Measurements from ENCODE around the gene DXO. TPM values are rescaled to one million over a fixed set of nuclear protein-coding genes. Genes with fewer than 3 reads are reported as not detected.
"Not testable (repeated sequence)": the region's sequence is repeated elsewhere in the genome, so short reads cannot be mapped to it uniquely, and the experiment has no call there.

The DXO gene
- total RNA-seq, 1 donor from 2014 or later = 18.0 TPM

DNA sequence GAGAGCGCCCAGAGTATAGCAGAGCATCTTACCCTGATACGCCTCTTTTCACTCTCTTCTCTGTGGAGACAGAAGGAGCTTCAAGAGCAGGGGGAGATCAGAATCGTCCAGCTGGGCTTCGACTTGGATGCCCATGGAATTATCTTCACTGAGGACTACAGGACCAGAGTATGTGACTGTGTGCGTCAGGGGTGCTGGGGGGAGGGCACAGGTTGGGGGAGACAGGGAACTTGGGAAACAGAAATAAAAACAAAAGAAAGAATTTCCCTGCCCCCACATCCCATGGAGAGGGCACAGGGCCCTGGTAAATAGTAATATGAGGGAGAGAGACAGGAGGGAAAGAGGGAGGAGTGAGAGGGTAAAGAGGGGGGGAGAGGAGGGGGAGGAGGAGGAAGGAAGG is 6.9 kb upstream of the DXO start:
- intact Hi-C loops (cut with DNase I) = loop anchor here (10.0 kb wide), 1 partner anchor 196 kb away; the partner anchor contains the start of genes AGPAT1 and RNF5
- Histone ChIP-seq H3K27ac (no peak overlapping the region), H3K9me3 (no peaks in the 10 kb centered on the region), H3K4me3 (no peak overlapping the region), H3K27me3 (no peaks in the 10 kb centered on the region), H3K36me3 (peaks cover 15 to 16% of the 10 kb centered on the region in 2 donors), H3K4me1 (no peaks in the 10 kb centered on the region)
- DNase-seq (ENCODE audit: low spot score in 2 of 2) = no peak
- TF ChIP-seq, protein P1, sequence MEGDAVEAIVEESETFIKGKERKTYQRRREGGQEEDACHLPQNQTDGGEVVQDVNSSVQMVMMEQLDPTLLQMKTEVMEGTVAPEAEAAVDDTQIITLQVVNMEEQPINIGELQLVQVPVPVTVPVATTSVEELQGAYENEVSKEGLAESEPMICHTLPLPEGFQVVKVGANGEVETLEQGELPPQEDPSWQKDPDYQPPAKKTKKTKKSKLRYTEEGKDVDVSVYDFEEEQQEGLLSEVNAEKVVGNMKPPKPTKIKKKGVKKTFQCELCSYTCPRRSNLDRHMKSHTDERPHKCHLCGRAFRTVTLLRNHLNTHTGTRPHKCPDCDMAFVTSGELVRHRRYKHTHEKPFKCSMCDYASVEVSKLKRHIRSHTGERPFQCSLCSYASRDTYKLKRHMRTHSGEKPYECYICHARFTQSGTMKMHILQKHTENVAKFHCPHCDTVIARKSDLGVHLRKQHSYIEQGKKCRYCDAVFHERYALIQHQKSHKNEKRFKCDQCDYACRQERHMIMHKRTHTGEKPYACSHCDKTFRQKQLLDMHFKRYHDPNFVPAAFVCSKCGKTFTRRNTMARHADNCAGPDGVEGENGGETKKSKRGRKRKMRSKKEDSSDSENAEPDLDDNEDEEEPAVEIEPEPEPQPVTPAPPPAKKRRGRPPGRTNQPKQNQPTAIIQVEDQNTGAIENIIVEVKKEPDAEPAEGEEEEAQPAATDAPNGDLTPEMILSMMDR (IDR thresholded peaks at IDR 0.05) = no peak

DNA sequence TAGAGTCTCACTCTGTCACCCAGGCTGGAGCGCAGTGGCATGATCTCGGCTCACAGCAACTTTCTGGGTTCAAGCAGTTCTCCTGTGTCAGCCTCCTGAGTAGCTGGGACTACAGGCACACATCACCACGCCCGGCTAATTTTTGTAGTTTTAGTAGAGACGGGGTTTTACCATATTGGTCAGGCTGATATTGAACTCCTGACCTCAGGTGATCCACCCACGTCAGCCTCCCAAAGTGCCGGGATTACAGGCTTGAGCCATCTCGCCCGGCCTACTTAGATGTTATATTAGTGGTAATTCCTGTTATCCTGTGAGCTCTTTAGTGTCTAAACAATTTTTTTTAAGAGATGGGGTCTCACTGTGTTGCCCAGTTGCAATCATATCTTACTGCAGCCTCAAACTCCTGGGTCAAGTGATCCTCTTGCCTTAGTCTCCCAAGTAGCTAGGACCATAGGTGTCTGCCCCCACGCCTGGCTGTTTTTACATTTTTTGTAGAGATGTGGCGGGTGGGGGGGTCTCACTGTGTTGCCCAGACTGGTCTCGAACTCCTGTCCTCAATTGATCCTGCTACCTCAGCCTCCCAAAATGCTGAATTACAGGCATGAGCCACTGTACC is 6.0 kb upstream of the DXO start:
- TF ChIP-seq, protein P1 (IDR thresholded peaks at IDR 0.05) = no peak
- intact Hi-C loops (cut with DNase I) = loop anchor here (10.0 kb wide), 1 partner anchor 197 kb away; the partner anchor contains the start of genes AGPAT1 and RNF5
- Histone ChIP-seq H3K9me3 (no peaks in the 10 kb centered on the region), H3K27ac (no peak overlapping the region), H3K27me3 (no peaks in the 10 kb centered on the region), H3K4me3 (no peak overlapping the region), H3K36me3 (peaks cover 15 to 16% of the 10 kb centered on the region in 2 donors), H3K4me1 (peaks cover 0 to 6% of the 10 kb centered on the region in 2 donors)
- no peak for DNase-seq (ENCODE audit: low spot score in 2 of 2)

DNA sequence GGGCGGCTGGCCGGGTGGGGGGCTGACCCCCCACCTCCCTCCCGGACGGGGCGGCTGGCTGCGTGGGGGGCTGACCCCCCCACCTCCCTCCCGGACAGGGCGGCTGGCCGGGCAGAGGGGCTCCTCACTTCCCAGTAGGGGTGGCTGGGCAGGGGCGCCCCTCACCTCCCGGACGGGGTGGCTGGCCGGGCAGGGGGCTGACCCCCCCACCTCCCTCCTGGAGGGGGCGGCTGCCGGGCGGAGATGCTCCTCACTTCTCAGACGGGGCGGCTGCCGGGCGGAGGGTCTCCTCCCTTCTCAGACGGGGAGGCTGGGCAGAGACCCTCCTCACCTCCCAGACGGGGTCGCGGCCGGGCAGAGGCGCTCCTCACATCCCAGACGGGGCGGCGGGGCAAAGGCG is 4.1 kb upstream of the DXO start:
- not testable (repeated sequence) for H3K27ac ChIP-seq; H3K27me3 ChIP-seq; DNase-seq (ENCODE audit: low spot score in 2 of 2); H3K4me3 ChIP-seq; H3K9me3 ChIP-seq
- intact Hi-C loops (cut with DNase I) = loop anchor here (10.0 kb wide), 1 partner anchor 199 kb away; the partner anchor contains the start of genes AGPAT1 and RNF5
- Histone ChIP-seq H3K4me1 (peaks cover 3 to 11% of the 10 kb centered on the region in 2 donors), H3K36me3 (peaks cover 15 to 16% of the 10 kb centered on the region in 2 donors)

DNA sequence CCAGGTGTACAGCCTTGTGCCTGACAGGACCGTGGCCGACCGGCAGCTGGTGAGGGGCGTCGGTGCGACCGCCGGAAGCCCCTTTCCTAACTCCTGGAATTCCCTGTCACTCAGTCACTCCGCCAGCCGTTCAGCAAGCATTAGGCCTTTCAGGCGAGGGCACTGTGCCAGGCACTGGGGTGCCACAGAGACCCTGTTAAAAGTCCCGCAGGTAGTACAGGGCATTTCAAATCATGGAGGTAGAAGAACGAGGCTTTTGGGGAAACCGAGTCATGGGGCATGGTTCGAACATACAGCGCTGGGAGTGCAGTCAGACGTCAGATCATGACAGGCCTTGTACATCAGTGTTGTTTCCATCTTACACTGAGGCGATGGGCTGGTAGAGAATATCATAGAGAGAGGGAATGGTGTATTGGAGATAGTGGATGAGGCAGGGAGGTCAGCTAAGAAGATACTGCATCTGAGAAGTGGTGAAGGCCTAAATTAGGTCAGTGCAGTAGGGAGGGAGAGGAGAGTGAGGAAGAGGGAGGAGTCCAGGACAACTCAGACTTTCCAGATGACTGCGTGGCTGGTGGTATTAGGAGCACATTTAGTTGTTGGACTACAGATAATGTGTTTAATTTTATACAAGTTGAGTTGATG is 892 bp upstream of the DXO start:
- Histone ChIP-seq H3K36me3 (peaks cover 21 to 29% of the 10 kb centered on the region in 2 donors), H3K9me3 (no peaks in the 10 kb centered on the region), H3K27me3 (no peaks in the 10 kb centered on the region), H3K4me1 (peaks cover 10 to 16% of the 10 kb centered on the region in 2 donors), H3K27ac (peak overlapping the region; percentile 92 to 99), H3K4me3 (peak overlapping the region; percentile 78 to 80)
- no peak for DNase-seq (ENCODE audit: low spot score in 2 of 2)
- intact Hi-C loops (cut with DNase I) = loop anchor here (1.0 to 10.0 kb wide), 2 partner anchors 14 to 202 kb away; partner anchors contain the start of genes AGPAT1, RNF5 and SKIC2
- TF ChIP-seq, protein P1 (IDR thresholded peaks at IDR 0.05) = no peak

DNA sequence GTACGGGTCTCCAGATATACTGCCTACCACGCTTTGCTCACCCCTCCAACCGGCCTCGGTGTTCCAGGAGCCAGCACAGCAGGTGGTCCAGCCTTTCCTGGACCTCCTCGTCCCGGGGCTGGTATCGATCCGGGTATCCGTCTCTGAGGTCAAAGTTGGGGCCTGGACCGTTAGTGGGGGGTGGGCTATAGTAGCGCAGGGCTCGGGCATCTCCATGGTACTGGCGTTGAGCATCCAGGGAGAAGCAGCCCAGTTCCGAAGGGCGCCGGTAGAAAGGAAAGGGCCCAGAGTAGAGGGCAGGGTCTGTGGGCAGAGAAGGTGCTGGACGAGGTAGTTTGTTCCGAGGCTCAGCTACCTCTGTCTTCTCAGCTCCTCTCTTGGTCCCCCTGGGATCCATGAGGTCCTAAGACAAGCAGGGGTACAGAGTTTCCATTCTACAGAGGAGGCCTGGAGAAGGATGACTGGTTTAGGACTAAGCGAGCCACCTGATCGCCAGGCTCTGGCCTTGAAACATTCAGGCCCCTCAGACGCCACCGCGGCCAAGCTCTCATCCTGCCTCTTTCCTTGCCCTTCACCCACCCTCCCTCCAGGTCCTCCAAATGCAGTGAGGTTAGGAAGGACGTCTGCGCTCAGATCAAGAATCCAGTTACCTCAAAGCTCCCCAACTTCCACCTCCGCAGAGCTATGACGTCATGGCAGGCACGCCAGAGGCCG is 502 bp downstream of the DXO start:
- Histone ChIP-seq H3K9me3 (no peaks in the 10 kb centered on the region), H3K36me3 (peaks cover 31 to 42% of the 10 kb centered on the region in 2 donors), H3K4me1 (peaks cover 10 to 16% of the 10 kb centered on the region in 2 donors), H3K27me3 (no peaks in the 10 kb centered on the region), H3K4me3 (peak overlapping the region; percentile 78 to 80), H3K27ac (peak overlapping the region; percentile 92 to 99)
- DNase-seq (ENCODE audit: low spot score in 2 of 2) = no peak
- TF ChIP-seq, protein P1 (IDR thresholded peaks at IDR 0.05) = no peak
- intact Hi-C loops (cut with DNase I) = loop anchor here (10.0 kb wide), 1 partner anchor 203 kb away; the partner anchor contains the start of genes AGPAT1 and RNF5

Data from ascending aorta (tissue), 2 donors.